CD4-positive, alpha-beta T cell treated with Interleukin-2 at 100 ng/mL for 4 hours (primary cell): Measurements from ENCODE around the gene USP5.

Source experiments
- DNase-seq: peaks from one replicate; pipeline ENCODE4 v3.0.0-alpha.2; 2020; ENCODE audit warnings: low spot score

USP5 gene

DNA sequence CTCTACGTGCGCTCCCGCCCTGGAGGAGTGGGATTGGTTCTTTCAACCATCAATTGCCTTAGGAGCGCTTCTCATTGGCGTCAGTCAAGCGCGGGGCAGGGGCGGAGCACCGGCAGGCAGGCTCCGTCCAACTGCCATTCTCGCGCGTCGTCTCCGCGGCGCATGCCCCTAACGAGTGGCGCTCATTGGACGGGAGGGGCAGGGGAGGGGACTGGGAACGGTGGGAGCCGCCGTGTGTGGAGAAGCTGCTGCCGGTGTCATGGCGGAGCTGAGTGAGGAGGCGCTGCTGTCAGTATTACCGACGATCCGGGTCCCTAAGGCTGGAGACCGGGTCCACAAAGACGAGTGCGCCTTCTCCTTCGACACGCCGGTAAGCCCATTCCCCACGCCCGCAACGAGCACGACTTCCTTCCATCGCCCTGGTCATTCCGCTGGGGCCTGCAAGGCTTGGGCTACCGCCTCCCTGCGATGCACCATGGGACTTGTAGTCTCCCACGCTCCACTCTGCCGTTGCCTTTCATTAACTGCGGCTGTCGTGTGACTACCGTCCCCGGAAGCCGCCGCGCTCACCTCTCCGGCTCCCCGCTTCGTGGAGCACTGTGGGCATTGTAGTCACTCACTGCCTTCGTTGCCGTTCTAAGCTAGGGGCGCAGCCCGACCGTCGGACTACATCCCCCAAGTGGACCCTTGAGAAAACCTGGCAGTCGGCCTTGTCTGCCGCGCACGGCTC lies at the start of gene USP5:
TSS of gene USP5 (plus strand) at position 230 of the 730 bp plus-strand sequence. CDS start at position 260, 30 bp downstream.
- peak; percentile 99 for DNase-seq

DNA sequence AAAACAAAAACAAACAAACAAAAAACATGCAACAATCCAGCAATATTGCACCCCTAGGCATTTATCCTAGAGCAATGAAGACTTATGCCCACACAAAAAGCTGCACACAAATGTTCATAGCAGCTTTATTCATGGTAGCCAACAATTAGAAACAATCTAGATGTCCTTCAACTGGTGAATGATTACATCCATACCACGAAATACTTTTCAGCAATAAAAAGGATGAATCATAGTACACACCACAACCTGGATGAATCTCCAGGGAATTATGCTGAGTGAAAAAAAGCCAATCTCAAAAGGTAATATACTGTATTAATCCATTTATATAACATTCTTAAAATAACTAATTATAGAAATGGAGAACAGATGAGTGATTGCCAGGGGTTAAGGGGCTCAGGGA lies 44.8 kb upstream of the USP5 start:
- DNase-seq, result no peak

- no peak for DNase-seq
Observed at GRCh38 chr12:6809056-6809455, 42.9 kb upstream of the USP5 start.

- DNase-seq, result no peak
Observed at GRCh38 chr12:6810758-6811157, 41.2 kb upstream of the USP5 start.

DNA sequence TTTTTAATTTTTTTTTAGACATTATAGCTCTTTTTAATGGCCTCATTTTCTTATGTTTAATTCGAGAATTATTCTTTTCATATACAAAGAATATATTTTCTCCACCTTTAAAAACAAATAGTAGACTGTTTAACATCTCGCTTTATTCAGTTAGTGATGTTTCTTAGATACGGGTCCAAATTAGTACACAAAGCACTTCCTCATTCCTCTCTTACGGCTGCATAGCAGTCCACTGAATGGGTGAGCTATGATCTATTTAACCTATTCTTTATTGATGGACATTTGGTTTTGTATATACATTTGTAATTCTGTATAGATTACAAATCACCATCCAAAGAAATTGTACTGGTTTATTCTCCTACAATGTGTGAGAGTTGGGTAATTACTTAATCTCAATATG lies 38.6 kb upstream of the USP5 start:
- no peak for DNase-seq

- DNase-seq, result no peak
Observed at GRCh38 chr12:6816598-6816997, 35.4 kb upstream of the USP5 start.

DNA sequence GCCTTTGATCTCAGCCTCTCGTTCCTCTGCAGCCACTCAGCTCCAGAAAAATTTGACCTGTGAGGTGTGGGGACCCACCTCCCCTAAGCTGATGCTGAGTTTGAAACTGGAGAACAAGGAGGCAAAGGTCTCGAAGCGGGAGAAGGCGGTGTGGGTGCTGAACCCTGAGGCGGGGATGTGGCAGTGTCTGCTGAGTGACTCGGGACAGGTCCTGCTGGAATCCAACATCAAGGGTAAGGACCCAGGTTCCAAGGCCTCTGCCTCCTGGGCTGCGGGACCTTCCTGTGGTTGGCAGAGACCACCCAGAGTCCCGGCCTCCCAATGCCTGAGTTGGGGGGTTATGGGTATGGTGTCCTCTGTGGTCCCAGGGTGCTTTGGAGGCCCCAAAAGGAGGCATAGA lies 34.9 kb upstream of the USP5 start:
- DNase-seq, result no peak

DNA sequence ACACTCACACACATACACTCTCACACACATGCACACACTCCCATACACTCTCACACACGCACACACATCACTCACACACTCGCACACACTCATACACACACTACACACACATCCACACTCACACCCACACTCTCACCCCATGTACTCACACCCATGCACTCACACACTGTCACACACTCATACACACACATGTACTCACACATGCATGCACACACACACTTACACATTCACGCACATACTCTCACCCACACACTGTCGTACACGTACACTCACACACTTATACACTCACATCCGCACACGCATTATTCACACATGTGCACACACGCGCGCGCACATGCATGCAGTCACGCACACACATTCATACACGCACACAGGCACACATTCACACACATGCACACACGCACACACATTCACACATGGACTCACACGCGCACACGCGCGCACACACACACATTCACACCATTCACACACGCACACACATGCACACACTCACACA lies 34.2 kb upstream of the USP5 start:
- DNase-seq, result no peak

- DNase-seq, result no peak
Observed at GRCh38 chr12:6818222-6818621, 33.7 kb upstream of the USP5 start.

DNA sequence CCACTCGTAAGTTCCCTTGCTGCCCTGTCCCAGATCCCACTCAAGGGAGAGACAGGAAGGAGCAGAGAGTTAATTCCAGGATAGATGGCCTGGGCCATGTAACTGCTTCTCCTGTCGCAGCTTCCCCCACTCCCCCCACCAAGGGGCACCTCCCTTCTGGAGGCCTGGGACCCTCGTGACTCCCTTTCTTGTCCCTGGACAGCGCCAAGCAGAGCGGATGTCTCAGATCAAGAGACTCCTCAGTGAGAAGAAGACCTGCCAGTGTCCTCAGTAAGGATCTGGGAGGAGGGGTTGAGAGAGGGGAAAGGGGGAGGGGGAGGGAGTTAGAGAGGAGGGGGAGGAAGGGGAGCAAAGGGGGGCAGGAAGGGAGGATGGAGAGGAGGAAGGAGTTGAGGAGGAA lies 33.3 kb upstream of the USP5 start:
- DNase-seq, result no peak

DNA sequence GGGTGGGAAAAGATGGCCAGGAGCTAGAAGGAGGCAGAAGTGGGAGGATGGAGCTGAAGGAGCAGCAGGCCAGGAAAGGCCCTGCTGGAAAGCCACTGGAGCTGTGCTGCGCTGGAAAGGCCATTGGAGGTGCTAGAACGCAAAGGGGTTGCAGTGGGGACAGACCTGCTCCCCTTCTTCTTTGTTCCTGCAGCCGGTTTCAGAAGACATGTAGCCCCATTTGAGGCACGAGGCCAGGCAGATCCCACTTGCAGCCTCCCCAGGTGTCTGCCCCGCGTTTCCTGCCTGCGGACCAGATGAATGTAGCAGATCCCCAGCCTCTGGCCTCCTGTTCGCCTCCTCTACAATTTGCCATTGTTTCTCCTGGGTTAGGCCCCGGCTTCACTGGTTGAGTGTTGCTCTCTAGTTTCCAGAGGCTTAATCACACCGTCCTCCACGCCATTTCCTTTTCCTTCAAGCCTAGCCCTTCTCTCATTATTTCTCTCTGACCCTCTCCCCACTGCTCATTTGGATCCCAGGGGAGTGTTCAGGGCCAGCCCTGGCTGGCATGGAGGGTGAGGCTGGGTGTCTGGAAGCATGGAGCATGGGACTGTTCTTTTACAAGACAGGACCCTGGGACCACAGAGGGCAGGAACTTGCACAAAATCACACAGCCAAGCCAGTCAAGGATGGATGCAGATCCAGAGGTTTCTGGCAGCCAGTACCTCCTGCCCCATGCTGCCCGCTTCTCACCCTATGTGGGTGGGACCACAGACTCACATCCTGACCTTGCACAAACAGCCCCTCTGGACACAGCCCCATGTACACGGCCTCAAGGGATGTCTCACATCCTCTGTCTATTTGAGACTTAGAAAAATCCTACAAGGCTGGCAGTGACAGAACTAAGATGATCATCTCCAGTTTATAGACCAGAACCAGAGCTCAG lies 32.6 kb upstream of the USP5 start:
- no peak for DNase-seq

- no peak for DNase-seq
Observed at GRCh38 chr12:6820166-6820565, 31.8 kb upstream of the USP5 start.

DNA sequence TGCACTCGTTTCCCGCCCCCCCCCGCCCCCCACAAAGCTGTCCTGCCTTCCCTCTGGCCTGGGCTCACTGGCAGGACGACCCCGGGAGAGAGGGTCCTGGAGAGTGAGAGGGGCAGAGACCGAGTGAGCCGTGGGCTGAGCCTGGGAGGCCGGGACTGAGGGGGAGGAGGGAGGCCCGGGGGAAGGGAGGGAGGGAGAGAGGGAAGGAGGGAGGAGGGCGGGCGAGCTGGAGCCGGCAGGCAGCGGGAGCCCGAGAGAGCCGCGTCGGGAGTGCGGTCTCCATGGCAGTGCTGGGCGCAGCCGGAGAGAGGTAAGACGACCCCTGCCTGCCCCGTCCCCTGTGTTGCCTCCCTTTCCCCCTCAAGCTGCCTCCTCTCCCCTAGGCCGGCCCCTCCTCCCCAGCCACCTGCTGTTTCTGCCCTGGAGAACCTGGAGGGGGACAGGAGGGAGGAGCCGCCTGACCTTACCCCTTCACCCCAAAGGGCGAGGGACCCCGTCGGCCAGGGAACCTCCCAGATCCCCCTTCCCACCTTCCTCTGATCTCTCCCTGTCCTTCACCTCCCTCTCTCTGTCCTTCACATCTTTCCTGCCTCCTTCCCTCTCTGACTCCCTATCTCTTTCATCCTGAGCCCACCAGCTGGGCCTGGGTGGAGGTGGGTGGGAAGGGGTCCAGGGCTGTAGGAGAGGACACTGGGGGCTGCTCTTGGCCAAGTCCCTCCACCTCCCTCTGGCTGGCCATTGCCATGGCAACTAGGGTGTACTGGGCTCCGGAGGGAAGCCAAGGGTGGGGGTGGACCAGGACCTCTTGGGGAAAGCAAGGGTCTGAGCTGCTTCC lies 30.1 kb upstream of the USP5 start, which contains the start of gene GPR162:
TSS of gene GPR162 (plus strand) at position 231 of the 835 bp plus-strand sequence. CDS start 2,078 bp downstream, outside the sequence.
- no peak for DNase-seq

DNA sequence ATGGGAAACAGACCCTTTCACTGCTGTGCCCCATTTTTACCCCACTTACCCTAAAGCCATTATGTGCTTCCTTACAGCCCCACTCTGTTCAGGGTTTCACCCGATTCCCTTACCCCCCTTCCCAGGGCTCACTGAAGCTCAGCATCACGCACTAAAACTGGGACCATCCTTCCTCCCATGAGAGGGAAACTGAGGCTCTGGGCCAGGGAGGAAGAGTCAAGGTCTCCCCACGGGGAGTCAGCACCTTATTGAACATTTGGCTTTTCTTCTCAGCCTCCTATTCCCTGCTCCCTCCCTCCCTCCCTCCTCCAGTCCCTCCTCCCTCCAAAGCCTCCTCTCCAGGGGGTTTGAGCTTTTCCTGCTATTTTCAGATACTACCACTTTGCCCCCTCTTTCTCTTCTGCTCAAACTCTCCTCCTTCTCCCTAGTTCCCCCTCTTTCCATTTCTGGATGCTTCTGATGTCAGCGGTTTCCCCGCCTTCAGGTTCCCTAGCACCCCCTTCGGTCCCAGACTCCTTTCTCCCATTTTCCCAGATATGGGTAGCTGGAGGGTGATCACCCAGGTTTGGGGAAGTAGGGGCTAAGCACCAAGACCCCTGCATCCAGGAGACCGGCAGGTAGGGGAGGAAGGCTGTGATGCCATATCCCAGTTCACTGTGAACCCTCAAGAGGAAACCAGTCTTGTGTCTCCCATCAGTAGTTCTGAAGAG lies 29.4 kb upstream of the USP5 start:
- no peak for DNase-seq

- no peak for DNase-seq
Observed at GRCh38 chr12:6823182-6824084, 28.5 kb upstream of the USP5 start.

DNA sequence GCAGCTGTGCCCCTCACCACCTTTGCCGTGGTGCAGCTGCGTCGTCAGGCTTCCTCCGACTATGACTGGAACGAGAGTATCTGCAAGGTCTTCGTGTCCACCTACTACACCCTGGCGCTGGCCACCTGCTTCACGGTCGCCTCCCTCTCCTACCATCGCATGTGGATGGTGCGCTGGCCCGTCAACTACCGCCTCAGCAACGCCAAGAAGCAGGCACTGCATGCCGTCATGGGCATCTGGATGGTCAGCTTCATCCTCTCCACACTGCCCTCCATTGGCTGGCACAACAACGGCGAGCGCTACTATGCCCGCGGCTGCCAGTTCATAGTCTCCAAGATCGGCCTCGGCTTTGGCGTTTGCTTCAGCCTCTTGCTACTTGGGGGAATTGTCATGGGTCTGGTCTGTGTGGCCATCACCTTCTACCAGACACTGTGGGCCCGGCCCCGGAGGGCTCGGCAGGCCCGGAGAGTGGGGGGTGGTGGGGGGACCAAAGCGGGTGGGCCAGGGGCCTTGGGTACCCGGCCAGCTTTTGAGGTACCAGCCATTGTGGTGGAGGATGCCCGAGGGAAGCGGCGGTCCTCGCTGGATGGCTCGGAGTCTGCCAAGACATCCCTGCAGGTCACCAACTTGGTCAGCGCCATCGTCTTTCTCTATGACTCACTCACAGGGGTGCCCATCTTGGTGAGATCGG lies 27.7 kb upstream of the USP5 start:
- no peak for DNase-seq

DNA sequence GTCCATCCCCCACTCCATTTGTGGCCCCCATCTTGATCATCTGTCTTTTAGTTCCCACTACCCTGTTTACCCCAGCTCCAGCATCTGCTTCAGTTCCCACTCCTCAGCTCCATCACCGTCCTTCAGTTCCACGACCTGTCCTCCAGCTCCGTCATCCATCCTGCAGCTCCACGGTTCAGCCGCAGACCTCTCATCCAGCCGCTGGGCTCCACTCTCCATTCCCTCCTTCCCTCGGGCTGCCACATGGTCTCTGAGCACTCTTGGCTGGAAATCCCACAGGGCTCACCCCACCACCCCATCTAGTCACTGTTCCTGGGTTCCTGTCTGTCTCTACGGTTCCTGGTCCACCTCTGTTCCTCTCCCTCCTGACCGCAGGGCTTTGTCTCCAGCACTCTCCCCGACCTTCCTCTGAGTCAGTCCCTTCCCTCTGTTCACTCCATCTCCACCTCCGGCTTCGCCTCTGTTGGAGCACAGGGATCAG lies 27.0 kb upstream of the USP5 start:
- DNase-seq, result no peak

DNA sequence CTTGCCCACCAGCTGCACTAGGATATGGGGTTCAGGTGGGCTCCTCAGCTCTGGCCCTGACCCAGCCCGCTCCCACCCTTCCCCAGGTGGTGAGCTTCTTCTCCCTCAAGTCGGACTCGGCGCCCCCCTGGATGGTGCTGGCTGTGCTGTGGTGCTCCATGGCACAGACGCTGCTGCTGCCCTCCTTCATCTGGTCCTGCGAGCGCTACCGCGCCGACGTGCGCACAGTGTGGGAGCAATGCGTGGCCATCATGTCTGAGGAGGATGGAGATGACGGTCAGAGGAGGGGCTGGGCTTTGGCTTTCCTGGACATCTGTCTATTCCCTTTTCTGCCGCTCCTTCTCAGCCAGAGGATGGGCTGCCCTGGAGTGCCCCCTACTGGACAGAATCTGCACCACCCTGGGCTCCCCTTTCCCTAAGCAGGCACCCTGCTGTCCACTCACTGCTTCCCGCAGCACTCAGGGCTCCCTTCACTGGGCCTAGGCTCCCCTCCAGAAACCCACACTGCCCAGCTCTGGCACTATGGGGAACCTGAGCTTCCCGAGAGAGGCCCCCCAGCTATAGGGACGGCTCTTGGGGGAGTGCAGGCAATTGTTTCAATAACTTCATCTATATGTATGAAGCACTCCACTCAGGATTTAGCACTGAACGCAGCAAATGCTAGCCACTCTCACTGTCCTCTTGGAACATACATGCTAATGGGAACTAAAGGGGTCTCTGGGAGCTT lies 26.4 kb upstream of the USP5 start:
- peak; percentile 80 for DNase-seq
